NCI-H82 (cell line): ENCODE data around the gene FSIP2.

Experiments
- DNase-seq: peaks from one replicate; lab custom pipeline; 2025; lab: John Stamatoyannopoulos, UW

FSIP2 gene, protein sequence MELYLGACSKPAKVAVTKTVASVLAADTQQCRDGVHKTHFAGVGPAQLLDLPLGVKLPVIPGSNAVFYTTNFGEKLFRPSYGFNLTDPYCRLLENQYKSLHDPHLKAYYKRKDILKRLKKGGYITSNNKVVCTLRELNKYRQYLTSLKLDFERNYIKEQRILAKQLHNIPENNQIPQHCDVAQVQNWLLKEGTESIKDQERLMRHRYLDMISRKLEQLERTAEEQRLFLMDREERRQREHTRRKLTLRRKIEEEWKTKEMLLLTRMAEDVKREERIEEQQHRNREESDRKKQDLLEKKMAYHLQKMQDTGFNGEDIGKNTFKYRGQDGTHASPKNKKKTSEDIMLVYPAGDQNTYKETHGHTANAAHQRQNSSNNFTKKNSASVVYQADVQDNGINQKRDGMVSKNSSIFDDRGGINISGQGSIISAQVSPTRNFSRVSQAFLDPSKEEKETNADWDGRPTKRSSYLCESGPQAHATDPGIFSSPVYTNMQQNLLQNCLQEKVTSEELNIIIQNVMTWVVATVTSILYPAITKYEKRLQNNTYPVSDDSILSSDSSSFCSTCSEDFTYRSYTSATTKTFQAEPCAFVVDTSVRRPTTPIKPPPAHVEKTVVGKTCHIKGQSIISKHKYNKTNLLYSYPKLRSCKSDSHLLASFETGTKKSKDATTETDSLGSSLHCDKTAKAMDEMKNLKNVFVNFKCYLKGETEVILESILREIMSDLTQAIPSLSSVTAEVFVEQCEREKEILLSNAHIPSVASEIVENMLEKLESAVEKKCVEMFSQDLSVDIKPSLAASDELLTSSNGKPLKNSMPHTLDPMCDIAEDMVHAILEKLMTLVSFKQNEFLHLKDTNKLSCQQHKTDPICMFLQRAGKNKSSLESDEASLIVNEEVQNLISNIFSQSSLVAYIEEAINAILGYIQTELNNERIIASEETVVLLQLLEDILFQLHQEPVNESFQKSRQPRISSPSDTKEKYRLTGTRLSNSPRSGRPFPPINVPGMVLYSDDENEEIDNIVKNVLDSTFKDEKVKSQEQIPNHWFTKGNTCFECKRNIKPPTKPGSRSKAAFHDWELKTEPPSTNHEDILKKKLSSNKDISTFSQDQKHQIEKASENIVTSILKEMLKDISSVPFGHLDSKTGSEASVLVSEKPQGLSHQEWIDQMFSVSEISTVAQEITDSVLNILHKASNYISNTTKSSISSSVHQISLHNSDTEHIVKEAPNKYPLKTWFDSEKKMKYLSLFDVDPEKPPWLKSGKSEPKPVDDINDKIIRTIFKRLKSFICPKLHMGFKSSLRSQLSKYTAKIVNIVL (N-terminal part only)

DNA sequence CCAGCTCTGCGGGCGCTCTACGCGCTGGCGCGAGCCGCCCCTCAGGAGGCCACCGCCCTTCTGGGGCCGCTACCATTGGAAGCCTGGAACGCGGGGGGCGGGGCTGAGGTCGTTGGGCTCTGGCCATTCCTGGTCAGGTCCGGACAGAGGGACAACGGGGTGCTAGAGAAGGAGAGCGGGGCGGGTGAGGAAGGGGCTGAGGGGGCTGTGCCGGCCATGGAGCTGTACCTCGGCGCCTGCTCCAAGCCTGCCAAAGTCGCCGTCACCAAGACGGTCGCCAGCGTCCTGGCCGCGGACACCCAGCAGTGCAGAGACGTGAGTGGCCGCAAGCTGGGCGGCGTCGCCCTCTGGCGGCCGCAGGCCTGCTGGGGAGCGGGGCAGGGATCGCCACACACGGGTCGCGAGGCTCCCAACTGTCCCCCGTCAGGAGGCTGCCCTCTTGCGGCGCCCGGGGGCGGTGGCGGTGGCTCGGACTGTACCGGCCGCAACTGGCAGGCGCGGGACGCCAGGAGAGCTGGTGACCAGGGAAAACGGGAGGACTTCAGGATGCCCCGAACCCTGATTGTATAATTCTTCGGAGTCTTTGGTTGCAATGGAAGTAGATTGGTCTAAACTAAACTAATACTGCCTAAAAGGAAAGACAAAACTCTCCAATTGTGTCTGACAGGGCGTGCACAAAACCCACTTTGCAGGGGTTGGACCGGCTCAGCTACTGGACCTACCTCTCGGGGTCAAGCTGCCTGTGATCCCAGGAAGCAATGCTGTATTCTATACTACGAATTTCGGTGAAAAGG, at the start of gene FSIP2:
FSIP2 (plus strand) TSS at position 126 of the 794 bp plus-strand sequence; CDS start at position 217, 91 bp downstream.
- DNase-seq: no peak

DNA sequence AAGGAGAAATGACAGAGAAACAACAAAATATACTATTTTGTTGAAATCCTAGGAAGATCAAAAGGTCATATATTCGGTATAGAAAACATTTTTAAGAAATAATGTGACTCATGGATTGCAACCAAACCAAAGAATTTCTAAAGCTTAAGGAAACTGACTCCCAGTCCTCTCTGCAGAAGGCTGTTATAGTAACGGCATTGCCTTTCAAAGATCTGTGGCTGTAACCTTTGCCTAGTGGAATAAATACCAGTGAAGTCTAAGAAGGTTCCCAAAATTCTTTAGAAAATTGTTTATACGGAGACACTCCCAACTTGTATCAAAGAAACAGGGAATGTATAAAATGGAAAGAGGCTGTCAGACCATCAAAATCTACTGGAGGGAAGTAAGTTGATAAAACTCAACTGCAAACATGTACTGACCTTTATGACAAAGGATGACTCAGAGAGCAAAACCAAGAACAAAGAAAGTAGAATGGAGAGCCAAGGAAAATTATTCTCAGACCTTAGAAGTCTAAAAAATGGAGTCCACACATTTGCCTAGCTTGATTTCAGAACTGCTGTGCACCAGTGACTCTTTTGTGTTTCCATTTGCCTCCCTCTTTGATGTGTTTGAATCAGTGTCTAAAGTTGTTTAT, 48.6 kb upstream of the FSIP2 start:
- DNase-seq: no peak

DNA sequence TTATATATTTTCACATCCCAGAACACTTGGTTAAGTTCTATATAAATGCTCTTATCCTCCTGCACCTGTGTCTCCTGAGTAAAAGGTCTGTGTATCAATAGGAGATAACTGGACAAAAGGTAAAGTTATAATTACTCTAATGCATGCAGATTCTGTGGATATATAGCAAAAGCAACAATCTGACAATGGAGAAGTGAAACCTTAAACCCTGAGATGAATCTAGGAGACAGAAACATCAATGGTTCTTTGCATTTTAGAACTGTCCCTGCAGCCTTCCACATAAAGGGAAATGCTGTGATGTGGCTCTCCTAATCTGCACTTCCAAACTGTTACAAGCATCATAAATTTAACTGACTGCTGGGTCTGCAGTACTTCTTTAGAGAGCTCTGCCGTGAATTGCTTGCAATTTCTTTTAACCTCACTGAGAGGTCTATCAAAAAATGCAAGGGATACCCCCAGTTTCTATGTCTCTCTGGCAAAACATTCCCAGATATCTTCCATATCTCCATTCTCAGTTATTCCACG, 42.8 kb upstream of the FSIP2 start:
- no peak for DNase-seq

DNA sequence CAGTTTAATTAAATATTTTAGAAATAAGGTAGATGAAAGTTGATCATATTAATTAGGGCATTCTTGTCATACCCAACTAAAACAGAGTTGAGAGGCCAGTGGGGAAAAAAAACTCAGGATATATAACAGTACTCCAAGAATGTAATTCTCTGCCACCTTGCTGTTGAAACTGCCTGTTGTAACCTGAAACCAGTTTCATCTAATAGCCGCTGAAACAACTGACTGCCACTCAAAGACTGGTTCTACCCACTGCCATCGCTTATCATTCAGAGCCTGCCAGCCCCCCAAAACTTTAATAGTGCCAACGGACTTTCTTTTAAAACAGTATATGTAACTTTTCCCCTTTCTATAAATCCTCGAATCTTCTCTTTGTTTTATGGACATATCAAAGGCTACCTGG, 37.7 kb upstream of the FSIP2 start:
- DNase-seq: no peak

DNA sequence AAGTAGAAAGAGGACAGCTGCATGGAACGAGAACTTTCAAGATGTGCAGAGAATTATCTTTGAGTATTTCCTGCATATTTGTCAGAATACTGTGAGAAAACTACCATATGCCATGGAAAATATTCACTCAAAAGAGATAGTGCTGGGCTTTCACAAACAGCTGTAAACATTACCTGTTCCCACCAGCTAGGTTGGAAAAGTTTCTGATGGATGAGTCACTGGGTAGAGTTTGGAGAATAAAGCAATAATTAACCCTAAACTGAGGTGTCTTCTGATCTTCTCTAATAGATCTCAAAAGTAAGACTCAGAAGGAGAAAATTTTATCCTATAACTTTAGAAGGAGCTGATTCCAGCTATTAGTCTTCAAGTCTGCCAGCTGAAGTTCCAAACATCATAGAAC, 3.9 kb upstream of the FSIP2 start:
- DNase-seq: no peak

DNA sequence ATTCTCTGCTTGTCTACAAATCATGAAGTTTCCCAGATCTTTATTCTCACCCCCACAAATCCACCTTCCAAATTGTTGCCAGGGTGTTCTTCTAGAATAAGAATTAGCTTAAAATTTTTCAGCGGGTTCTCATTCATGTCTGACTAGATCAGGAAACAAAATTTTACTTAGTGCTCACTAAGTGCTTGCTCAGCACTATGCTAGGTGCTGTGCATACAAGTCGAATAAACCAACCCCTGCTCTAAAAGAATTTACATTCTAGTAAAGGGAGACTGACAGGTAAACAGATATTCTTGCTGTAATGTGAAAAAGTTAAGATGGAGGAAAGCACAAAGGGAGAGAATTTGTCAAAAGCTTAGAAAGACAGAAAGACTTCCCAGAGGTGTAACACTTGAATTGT, 2.4 kb upstream of the FSIP2 start:
- no peak for DNase-seq

DNA sequence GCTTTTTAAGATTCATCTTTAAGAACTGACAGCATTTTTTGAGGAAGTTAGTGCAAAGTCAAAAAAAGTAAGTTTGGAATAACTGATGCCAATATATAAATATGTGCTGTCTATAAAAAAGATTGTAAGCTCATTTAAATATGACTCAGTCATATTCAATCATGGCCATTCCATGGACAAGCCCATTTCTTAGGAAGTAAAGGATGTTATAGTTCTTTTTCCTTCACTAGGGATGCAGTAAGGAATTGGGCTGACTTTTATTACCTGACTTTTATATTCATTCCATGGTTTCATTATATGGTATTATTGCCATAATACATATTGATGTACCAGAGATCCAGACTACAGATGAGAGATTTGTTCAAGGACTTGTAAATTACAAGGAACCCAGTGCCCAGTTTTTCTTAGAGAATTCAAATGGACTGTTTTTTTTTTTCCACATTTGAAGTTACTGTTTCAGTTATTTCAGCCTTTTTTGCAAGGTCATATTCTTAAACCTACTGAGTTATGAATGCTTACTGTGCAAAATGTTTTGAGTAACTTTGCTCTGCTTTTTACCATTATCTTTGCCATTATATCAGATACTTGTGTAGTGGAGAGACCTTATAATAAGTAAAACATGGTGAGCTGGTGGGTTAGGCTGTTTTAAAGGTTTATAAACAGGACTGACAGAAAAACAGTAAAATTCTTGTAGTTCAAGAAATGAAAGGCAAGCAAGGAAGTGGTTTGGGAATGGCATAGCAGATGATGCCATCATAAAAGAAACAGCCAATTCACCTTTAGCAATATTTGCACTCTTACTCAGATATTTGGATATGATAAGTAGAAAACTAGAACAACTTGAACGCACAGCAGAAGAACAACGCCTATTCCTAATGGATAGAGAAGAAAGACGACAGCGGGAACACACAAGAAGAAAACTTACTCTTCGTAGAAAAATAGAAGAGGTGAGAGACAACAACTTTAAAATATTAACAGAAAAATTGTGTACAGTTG, 7.6 kb downstream of the FSIP2 start:
- DNase-seq: no peak

DNA sequence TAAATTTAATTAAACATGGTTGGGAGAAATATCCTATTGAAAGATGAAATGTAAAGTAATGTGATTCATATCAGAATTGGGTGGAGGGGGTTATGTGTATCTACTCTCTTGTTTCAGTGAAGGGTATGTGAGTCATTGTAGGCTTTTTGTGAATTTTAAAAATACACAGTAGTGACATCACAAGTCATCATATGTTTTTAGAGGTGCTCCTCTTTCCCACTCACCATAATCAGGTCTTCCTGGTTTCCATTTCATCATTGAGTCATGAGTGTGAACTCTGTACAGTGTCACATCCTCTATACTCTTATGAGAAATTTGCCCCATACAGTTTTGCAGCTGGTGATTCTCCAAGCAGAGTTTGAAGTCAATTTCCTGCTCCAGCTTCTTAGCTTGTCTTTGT, 18.8 kb downstream of the FSIP2 start:
- no peak for DNase-seq

DNA sequence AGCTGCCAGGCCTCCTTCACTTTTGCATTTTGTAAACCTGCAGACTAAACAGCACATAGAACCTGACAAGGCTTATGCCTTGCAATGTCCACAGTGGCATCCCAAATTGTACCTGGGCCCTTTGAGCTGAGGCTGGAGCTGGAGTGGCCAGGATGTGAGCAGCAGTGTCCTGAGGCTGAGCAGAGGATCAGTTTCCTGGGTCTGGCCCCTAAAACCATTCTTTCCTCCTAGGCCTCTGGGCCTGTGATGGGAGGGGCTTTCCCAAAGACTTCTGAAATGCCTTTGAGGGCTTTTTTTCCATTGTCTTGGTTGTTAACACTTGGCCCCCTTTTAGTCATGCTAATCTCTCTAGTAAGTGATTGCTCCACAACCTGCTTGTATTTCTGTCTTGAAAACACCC, 32.8 kb downstream of the FSIP2 start:
- no peak for DNase-seq

DNA sequence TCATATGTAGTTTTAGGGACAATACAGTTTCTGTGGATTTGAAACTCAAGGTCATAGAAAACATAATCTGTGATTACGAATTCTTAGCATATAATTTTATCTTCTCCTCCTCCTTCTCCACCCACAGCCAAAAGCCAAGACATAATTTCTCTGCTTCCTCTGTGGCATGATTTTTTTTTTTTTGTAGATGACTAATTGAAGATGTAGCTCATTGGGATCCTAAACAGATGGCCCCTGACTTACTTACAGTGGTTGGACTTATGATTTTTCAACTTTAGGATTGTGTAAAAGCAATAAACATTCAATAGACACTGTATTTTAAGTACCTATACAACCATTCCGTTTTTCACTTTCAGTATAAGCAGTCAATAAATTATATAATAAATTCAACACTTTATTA, 42.3 kb downstream of the FSIP2 start:
- no peak for DNase-seq

DNA sequence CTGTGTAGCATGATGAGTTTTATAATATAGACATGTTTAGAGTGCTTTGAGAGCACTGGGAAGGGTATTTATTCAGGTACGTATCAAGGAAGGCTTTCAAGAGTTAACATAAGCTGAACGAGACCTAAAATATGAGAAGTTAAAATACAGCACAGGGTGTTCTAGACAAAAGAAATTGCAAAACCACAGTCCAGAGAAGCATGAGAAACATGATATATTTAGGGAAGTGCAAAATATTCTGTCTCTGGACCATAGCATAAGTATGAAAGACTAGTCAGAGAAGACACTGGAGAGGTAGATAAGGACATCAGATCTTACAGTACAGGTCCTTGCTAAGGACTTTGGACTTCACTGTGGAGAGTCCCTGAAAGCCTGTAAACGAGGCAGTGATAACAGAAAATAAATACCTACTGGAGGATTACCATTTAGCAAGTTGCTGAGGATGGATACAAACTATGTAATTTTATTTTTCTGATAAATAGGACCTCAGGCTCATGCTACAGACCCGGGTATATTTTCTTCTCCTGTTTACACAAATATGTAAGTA, 43.7 kb downstream of the FSIP2 start:
- no peak for DNase-seq

DNA sequence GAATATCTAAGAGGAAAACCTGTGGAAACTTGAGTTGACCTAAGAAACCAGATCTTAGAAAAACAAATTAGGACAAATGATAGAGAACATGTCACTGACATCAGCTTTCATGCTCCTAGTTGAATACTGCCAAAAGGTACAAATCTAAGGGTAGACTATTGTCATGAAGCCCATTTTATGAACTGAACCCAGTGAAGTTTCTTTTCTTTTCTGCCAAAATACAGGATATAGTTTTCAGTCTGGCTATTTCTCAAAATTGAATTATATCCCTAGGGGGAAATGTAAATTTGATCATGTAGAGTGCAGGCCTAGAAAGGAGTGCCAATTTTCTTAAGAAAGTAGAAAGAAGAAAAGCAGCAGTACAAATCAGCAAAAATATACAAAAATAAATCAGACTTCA, 46.6 kb downstream of the FSIP2 start:
- no peak for DNase-seq

DNA sequence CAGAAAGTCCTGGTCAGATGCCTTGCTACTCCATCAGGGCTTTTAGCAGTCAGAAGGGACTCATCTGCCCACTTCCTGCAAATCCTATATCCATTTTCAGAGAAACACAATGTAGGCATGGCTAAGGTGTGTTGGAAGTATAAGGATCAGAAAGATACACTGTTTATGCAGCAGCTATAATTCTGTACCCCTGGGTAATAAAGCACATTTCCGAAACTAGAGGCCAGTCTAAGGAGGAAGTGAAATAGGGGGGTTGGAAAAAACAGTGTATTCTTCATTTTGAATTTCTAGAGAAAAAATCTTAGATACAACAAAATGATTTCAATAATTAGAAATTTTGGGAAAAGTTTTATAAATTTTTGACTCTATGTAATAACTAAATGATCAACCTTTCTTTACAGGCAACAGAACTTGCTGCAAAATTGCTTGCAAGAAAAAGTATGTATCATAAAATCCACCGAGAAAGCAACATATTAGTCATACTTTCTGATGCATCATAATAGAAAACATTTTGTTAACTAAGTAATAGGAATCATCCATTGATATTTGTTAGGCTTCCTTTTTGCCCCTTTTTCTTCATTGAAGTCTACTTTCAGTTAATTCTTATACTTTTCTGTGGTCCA, 47.4 kb downstream of the FSIP2 start:
- DNase-seq: no peak

DNA sequence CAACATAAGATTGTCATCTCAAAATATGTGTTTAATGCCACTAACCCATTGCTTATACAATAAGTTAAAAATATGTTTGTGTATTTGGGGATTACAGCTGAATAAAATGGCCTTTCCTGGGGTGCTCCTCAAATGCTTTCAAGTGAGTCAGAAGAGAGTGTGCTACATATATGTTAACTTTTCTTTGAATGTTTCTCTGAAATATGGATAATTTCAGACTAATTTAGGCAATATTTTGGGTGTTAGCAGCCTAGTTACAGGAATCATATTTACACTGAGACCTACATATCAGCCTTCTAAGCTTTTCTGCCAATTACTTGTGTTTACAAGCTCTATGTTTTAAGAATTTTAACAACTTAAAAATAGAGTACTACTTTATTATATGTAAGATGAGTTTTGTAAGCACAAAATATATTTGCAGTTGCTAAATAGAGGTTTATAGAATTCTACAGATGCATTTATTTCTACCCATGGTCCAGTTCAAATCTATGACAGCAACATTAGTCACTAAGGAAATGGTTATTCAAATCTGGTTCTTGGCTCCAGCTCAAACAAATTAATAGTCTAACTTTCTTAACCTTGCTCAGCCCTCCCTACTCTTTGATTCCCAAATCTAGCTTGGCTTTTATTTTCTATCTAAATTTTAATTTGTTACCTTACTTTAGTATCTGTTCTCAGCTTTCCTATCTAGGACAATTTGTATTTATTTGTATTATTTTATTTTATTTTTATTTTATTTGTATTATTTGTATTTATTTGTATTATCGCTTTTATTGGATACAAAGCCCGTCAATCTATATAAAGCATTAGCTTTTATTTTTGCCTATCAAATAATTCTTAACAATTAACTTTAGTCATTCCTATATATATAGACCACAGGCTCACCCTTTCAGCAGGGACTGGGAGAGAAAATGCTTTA, 48.9 kb downstream of the FSIP2 start:
- no peak for DNase-seq

DNA sequence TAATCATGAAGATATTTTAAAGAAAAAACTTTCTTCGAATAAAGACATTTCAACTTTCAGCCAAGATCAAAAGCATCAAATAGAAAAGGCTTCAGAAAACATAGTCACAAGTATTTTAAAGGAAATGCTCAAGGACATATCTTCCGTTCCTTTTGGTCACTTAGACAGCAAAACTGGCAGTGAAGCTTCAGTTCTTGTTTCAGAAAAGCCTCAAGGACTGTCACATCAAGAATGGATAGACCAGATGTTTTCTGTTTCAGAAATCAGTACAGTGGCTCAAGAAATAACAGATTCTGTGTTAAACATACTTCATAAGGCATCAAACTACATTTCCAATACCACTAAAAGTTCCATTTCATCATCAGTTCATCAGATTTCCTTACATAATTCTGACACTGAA, 51.8 kb downstream of the FSIP2 start:
- no peak for DNase-seq

DNA sequence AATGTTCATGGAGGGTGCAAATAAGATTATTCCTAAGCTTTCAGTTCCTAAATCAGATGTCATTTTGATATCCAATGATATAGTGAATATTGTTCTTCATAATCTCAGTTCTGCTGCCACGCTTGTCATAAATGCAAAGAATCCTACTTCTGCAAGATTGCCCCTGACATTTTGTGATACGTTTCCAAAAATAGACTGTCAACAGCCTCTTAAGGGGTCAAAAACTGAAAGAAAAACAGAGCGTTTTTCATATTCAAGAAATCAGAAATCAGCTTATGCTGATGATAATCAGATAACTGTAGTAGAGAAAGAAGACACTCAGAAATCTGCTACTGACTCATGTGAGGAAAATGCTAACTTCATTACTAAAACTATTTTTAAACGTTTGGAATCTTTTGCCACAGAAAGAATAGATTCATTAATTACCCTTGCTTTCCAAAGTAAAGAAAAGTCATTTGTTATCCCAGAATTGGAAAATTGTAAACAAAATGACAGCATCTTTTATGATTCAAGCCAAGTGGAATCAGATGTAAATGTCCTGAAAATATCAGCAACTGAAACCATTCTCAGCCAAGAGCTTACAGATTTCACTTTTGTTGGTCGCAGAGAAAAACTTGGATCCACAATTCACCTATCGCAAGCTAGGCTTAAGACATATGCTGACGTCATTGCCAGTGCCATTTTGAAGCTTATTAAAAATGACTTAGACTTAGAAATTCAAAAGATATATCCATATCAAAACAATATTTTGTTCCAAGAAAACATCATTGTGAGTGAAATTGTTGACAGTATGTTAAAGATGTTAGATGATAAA, 55.1 kb downstream of the FSIP2 start:
- no peak for DNase-seq

DNA sequence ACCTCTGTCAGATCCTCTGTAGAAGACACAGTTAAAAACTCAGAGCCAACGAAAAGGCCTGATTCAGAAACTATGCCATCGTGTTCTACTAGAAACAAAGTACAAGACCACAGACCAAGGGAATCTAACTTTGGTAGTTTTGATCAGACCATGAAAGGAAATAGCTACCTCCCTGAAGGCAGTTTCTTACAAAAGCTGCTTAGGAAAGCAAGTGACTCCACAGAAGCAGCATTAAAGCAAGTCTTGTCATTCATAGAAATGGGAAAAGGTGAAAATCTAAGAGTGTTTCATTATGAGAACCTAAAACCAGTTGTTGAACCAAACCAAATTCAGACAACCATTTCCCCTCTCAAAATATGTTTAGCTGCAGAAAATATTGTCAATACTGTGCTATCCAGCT, 58.2 kb downstream of the FSIP2 start:
- DNase-seq: no peak
